Kidney epithelial cell (primary cell): ENCODE measurements around the gene RAB40C. TPM values are rescaled to one million over a fixed set of nuclear protein-coding genes. Genes with fewer than 3 reads are reported as not detected.

Source experiments
- DNase-seq: peaks from one replicate; pipeline ENCODE4 v3.0.0-alpha.2; 2010; ENCODE audit warnings: low read depth
- H3K27me3 ChIP-seq: 2 replicates; pipeline ENCODE4 v1.6.0; 2011; ENCODE audit warnings: low read length; ENCODE audit not compliant: control insufficient read depth, insufficient read depth
- H3K36me3 ChIP-seq: 2 replicates; pipeline ENCODE4 v1.5.1; 2011; ENCODE audit warnings: low read length; ENCODE audit not compliant: control insufficient read depth, insufficient read depth
- H3K4me3 ChIP-seq: 2 replicates; pipeline ENCODE4 v1.5.1; 2011; ENCODE audit warnings: low read depth, mild to moderate bottlenecking, control low read depth, low read length
- total RNA-seq: library from RNA; depleted of rRNA; stranded (reverse); fragments of >200 nt; gene quantifications from 2 replicates; pipeline ENCODE4 v1.2.3, GENCODE V29; 2015
- TF ChIP-seq, protein P1 (sequence below): IDR thresholded peaks from 2 replicates; pipeline ENCODE4 v1.5.1; 2011; ENCODE audit warnings: mild to moderate bottlenecking, moderate library complexity, low read length, control low read depth, inconsistent platforms; ENCODE audit not compliant: insufficient read depth, poor library complexity, severe bottlenecking

The RAB40C gene
- total RNA-seq, 1 donor from 2014 or later = 16.5 TPM

DNA sequence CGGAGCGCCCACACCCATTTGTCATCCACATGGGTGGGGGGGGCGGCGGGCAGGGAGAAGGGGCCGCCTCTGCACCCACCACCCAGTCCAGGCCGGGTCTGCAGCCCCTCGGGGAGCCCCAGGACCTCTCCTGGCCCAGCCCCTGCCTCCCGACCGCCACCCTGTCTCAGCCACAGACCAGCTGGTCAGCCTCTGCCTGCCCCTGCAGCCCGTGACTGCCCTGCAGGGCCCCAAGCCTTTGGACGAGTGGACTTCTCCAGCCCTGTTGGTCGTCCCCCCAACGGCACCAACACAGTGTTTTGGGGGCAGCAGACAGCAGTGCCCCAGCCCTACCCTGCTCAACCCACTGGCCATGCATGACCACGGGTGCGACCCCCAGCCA is 28.5 kb upstream of the RAB40C start:
- TF ChIP-seq, protein P1, sequence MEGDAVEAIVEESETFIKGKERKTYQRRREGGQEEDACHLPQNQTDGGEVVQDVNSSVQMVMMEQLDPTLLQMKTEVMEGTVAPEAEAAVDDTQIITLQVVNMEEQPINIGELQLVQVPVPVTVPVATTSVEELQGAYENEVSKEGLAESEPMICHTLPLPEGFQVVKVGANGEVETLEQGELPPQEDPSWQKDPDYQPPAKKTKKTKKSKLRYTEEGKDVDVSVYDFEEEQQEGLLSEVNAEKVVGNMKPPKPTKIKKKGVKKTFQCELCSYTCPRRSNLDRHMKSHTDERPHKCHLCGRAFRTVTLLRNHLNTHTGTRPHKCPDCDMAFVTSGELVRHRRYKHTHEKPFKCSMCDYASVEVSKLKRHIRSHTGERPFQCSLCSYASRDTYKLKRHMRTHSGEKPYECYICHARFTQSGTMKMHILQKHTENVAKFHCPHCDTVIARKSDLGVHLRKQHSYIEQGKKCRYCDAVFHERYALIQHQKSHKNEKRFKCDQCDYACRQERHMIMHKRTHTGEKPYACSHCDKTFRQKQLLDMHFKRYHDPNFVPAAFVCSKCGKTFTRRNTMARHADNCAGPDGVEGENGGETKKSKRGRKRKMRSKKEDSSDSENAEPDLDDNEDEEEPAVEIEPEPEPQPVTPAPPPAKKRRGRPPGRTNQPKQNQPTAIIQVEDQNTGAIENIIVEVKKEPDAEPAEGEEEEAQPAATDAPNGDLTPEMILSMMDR = no peak
- H3K27me3 ChIP-seq = peaks cover 69% of the 10 kb centered on the region
- DNase-seq = no peak
- no peaks in the 10 kb centered on the region for H3K36me3 ChIP-seq
- H3K4me3 ChIP-seq = no peak overlapping the region

DNA sequence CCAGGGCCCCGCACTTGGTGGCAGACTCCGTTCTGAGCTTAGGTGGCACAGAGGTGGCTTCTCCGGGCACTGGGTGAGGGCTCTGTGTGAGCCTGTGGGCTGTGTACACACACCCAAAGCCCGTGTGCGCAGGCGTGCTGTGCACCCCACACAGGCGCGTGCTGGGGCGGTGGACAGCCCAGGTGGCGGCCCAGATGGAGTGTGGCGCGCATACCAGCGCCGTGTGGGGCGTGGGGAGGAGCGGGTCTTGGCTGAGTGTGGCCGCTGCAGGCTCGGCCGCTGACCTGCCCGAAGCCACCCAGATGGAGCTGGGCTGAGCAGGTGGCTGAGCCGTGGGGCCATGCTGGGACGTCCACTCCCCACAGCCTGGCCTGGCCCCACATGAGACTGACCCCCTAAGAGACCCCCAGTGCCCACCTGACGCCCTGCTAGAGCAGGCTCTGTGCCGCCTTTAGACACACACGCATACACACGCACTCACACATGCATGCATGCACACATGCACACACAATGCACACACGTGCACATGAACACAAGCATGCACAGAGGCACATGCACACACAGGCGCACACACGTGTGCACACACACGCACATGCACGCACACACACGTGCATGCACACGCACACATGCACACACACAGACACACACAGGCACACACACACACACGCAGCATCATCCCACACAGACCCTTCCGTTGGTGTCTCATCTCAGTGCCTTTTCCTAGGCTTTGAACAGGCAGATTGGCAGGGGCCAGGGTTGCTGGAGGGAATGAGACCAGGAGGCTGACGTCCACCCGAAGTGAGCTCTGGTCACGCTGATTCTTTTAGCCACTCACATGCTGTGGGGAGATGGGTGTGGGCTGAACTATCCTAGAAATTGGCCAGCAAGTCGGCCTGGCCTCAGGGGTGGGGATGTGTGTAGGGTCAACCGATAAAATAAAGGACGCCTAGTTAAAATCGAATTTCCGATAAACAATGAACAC is 27.6 kb upstream of the RAB40C start:
- no peak overlapping the region for H3K4me3 ChIP-seq
- H3K36me3 ChIP-seq = no peaks in the 10 kb centered on the region
- H3K27me3 ChIP-seq = peaks cover 61% of the 10 kb centered on the region
- no peak for DNase-seq
- TF ChIP-seq, protein P1 = no peak

DNA sequence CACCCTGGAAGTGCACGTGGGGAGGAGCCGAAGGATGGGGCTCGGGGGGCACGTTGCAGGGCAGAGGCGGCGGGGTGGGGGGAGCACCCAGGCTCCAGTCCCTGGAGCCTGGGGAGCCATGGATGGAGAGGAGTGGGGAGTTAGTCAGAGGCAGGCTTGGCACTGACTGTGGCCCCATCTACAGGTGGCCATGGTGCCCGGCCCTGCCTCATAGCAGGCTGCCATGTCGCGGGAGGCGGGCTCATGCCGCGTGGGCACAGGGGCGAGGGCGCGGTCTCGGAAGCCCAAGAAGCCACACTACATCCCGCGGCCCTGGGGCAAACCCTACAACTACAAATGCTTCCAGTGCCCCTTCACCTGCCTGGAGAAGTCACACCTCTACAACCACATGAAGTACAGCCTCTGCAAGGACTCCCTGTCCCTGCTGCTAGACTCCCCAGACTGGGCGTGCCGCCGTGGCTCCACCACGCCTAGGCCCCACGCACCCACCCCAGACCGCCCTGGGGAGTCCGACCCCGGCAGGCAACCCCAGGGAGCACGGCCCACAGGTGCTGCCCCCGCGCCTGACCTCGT is 26.7 kb upstream of the RAB40C start:
- Histone ChIP-seq H3K4me3 (no peak overlapping the region), H3K36me3 (no peaks in the 10 kb centered on the region), H3K27me3 (peaks cover 52% of the 10 kb centered on the region)
- no peak for DNase-seq
- TF ChIP-seq, protein P1 = no peak

DNA sequence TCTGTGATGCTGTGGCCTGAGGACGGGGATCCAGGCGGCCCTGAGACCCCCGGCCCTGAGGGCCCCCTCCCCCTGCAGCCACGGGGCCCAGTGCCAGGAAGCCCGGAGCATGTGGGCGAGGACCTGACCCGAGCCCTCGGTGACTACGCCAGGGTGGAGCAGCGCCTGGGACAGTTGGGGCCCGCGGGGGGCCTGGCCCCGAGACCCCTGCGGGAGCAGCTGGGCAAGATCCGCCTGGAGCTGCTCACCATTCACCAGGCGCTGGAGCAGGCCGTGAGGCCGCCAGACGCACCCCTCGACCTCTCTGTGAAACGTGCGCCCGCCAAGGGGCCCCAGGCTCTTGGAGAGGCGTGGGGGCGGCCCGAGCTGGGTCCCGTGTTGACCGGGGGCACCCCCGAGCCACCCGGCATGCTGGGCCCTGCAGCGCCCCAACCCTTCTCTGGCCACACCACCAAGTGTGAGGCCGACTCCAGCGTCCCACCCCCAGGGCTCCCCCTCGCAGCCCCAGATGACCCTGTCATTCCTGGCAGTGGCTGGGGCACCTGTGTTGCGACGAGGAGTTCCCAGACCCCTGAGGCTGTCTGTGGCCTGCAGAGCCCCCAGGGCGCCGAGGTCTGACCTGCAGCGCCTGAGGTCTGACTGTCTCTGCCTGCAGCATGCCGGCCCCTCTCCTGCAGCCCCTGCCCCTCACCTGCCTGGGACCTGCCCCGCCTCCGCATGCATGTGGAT is 25.0 kb upstream of the RAB40C start:
- Histone ChIP-seq H3K27me3 (peaks cover 35% of the 10 kb centered on the region), H3K4me3 (no peak overlapping the region), H3K36me3 (no peaks in the 10 kb centered on the region)
- TF ChIP-seq, protein P1 = no peak
- DNase-seq = no peak

DNA sequence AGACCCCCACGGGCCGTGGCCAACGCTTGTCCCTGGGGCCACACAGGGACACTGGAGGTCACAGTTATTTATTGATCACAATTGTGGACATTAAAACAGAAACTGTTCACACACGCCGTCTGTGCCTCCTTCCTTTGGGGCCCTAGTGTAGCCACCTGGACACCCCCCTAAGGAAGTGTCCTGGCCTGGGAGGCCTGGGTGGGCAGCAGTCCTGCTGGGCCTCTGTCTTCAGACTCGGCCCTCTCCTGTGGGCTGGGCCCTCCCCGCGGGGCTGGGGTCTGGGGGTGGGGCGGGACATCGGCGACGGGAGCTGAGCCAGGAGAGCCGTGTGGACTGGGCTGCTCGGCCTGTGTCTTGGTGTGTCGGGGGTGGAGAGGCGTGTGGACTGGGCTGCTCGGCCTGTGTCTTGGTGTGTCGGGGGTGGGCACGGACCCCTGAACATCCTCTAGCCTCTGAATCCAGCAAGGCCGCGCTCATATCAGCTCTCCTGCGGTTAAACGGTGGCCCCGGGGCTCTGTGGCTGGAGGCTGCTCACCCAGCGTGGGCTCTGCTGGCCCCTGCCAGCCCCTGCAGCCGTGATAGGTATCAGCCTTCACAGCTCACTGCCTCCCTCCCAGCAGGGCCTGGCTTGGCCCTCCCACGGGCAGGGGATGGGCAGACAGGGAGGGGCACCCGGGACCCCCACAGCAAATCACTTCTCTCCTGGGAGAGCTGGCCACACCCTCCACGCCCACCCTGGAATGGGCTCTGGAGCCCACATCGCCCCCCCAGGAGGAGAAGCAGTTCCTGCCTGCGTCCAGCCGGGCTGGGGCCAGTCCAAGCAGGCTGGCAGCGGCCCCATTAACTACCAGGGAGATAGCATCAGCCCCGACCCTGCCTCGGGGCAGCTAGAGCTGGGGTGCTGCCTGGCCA is 24.2 kb upstream of the RAB40C start:
- no peak for DNase-seq
- Histone ChIP-seq H3K4me3 (no peak overlapping the region), H3K27me3 (peaks cover 32% of the 10 kb centered on the region), H3K36me3 (no peaks in the 10 kb centered on the region)
- TF ChIP-seq, protein P1 = no peak
